HCT116 (cell line): ENCODE data around the gene CRIM1. TPM values are rescaled to one million over a fixed set of nuclear protein-coding genes. Genes with fewer than 3 reads are reported as not detected.

Experiments used
- ATAC-seq: fragments of 200-7000 bp; cut with Tn5 transposase; 2 replicates; pipeline ENCODE4 v1.9.1; 2020; ENCODE audit warnings: mild to moderate bottlenecking, moderate library complexity
- BruUV-seq: library from RNA; stranded (reverse); fragments of 400-500 nt; replicated peaks from 2 replicates; lab custom pipeline; 2021; lab: Mats Ljungman, UMichigan
- CTCF ChIA-PET: fragments of 300-600 bp; sonication (Branson Sonifier 250); formaldehyde crosslinking; loops from one replicate; lab custom pipeline; 2021; ENCODE audit warnings: antibody characterized with exemption; lab: Charles Lee
- POLR2A ChIA-PET: fragments of 300-600, 350-600 bp; sonication (Branson Sonifier 250); formaldehyde crosslinking; loops from one replicate; lab custom pipeline; 2021; ENCODE audit warnings: antibody characterized with exemption; lab: Charles Lee
- RAD21 ChIA-PET, 2 experiments: fragments of 300-600 bp; sonication (Branson Sonifier 250); formaldehyde crosslinking; loops; one replicate each; lab custom pipeline; 2023; ENCODE audit warnings: low total read pairs in 2 of 2; ENCODE audit not compliant: uncharacterized antibody in 2 of 2, unreplicated experiment in 2 of 2, low non-redundant PET in 1 of 2; lab: Charles Lee
- DNase-seq: peaks from one replicate; pipeline ENCODE4 v3.0.0-alpha.2; 2010; ENCODE audit warnings: low read depth, low spot score
- H2AFZ ChIP-seq: fragments of 200-600 bp; shearing (Covaris generic), sonication (generic); 2 replicates; pipeline ENCODE4 v1.6.1; 2017; ENCODE audit warnings: low read depth, mixed run types, mixed read lengths, antibody characterized with exemption, low read length; ENCODE audit not compliant: poor library complexity, severe bottlenecking
- H3K27ac ChIP-seq: 2 replicates; pipeline ENCODE4 v1.5.1; 2012; ENCODE audit warnings: low read depth, low read length
- H3K27me3 ChIP-seq: fragments of 200-600 bp; sonication (generic); 2 replicates; pipeline ENCODE4 v1.6.1; 2016; ENCODE audit warnings: mixed run types, low read length, mixed read lengths; ENCODE audit not compliant: insufficient read depth
- H3K36me3 ChIP-seq, 2 experiments: fragments of 200-500 bp in 1 of 2; fragments of 200-600 bp in 1 of 2; sonication (Bioruptor generic) in 1 of 2; sonication (generic) in 1 of 2; 2 replicates each; pipeline versions ENCODE4 v1.5.1 to v1.6.1; 2014 to 2016; ENCODE audit warnings: low read length in 2 of 2, inconsistent platforms in 1 of 2, mixed read lengths in 1 of 2, mixed run types in 1 of 2; ENCODE audit not compliant: insufficient read depth in 2 of 2, control insufficient read depth in 1 of 2
- H3K4me1 ChIP-seq, 2 experiments: fragments of 200-600 bp in 1 of 2; sonication (generic) in 1 of 2; 2 replicates each; pipeline versions ENCODE4 v1.5.1 to v1.6.1; 2012 to 2017; ENCODE audit warnings: low read length in 2 of 2, inconsistent platforms in 1 of 2, mild to moderate bottlenecking in 1 of 2, mixed read lengths in 1 of 2, mixed run types in 1 of 2, moderate library complexity in 1 of 2; ENCODE audit not compliant: insufficient read depth in 2 of 2, control insufficient read depth in 1 of 2
- H3K4me2 ChIP-seq: fragments of 200-600 bp; sonication (generic); 2 replicates; pipeline ENCODE4 v1.6.1; 2017; ENCODE audit warnings: mixed run types, low read length, mixed read lengths
- H3K4me3 ChIP-seq, 2 experiments: fragments of 200-600 bp in 1 of 2; sonication (generic) in 1 of 2; replicated peaks in 1 of 2; 2 replicates each; pipeline ENCODE4 v1.5.1; 2011 to 2016; ENCODE audit warnings: low read length in 2 of 2, control low read depth in 1 of 2, low read depth in 1 of 2, mild to moderate bottlenecking in 1 of 2, mixed read lengths in 1 of 2, mixed run types in 1 of 2
- H3K79me2 ChIP-seq: fragments of 200-600 bp; sonication (generic); 2 replicates; pipeline ENCODE4 v1.6.1; 2017; ENCODE audit warnings: mild to moderate bottlenecking, mixed run types, low read length, moderate library complexity, mixed read lengths; ENCODE audit not compliant: insufficient read depth
- H3K9ac ChIP-seq: fragments of 200-600 bp; sonication (generic); 2 replicates; pipeline ENCODE4 v1.6.1; 2016; ENCODE audit warnings: low read length, mixed read lengths
- H3K9me2 ChIP-seq: fragments of 200-600 bp; sonication (generic), shearing (Covaris generic); 2 replicates; pipeline ENCODE4 v1.6.1; 2017; ENCODE audit warnings: mixed run types, mild to moderate bottlenecking, moderate library complexity; ENCODE audit not compliant: insufficient read depth
- H3K9me3 ChIP-seq, 2 experiments: fragments of 200-500 bp in 1 of 2; fragments of 200-600 bp in 1 of 2; sonication (Bioruptor generic) in 1 of 2; sonication (generic) in 1 of 2; 2 replicates each; pipeline ENCODE4 v1.6.1; 2014 to 2017; ENCODE audit warnings: low read length in 2 of 2, mixed read lengths in 2 of 2, inconsistent platforms in 1 of 2, low read depth in 1 of 2, mild to moderate bottlenecking in 1 of 2, mixed run types in 1 of 2, moderate library complexity in 1 of 2; ENCODE audit not compliant: control insufficient read depth in 1 of 2, insufficient read depth in 1 of 2
- H4K20me1 ChIP-seq: fragments of 200-600 bp; sonication (generic), shearing (Covaris generic); 2 replicates; pipeline ENCODE4 v1.6.1; 2017; ENCODE audit warnings: mixed run types, mild to moderate bottlenecking, moderate library complexity; ENCODE audit not compliant: insufficient read depth
- ATF3 ChIP-seq: IDR thresholded peaks from 2 replicates; pipeline ENCODE4 v1.6.1; 2012
- CBX3 ChIP-seq: IDR thresholded peaks from 2 replicates; pipeline ENCODE4 v1.6.1; 2012; ENCODE audit warnings: low read depth
- CEBPB ChIP-seq: IDR thresholded peaks from 2 replicates; pipeline ENCODE4 v1.6.1; 2012; ENCODE audit warnings: low read depth
- EGR1 ChIP-seq: IDR thresholded peaks from 2 replicates; pipeline ENCODE4 v1.6.1; 2012; ENCODE audit warnings: low read depth
- ELF1 ChIP-seq: IDR thresholded peaks from 2 replicates; pipeline ENCODE4 v1.6.1; 2012; ENCODE audit warnings: low read depth, borderline replicate concordance
- EZH2 ChIP-seq: fragments of 200-600 bp; sonication (generic); IDR thresholded peaks from 2 replicates; pipeline ENCODE4 v1.6.1; 2017; ENCODE audit warnings: antibody characterized with exemption, mixed run types
- EZH2phosphoT487 ChIP-seq: fragments of 200-600 bp; IDR thresholded peaks from 2 replicates; pipeline ENCODE4 v1.6.1; 2018; ENCODE audit warnings: antibody characterized with exemption, borderline replicate concordance
- FOSL1 ChIP-seq: IDR thresholded peaks from 2 replicates; pipeline ENCODE4 v1.6.1; 2012; ENCODE audit warnings: low read depth
- JUND ChIP-seq: IDR thresholded peaks from 2 replicates; pipeline ENCODE4 v1.6.1; 2012
- POLR2A ChIP-seq: IDR thresholded peaks from 2 replicates; pipeline ENCODE4 v1.7.0; 2011; ENCODE audit warnings: borderline replicate concordance; ENCODE audit not compliant: insufficient read depth, insufficient read length; ENCODE audit errors: extremely low read depth
- SIN3A ChIP-seq: IDR thresholded peaks from 2 replicates; pipeline ENCODE4 v1.6.1; 2012; ENCODE audit warnings: low read depth
- SP1 ChIP-seq: IDR thresholded peaks from 2 replicates; pipeline ENCODE4 v1.6.1; 2012; ENCODE audit warnings: low read depth
- SRF ChIP-seq: IDR thresholded peaks from 2 replicates; pipeline ENCODE4 v1.6.1; 2012; ENCODE audit warnings: low read depth
- YY1 ChIP-seq: IDR thresholded peaks from 2 replicates; pipeline ENCODE4 v1.6.1; 2011; ENCODE audit warnings: low read length, low read depth, moderate library complexity, mild to moderate bottlenecking; ENCODE audit not compliant: insufficient replicate concordance; ENCODE audit errors: extremely low read depth
- ZBTB33 ChIP-seq: IDR thresholded peaks from 2 replicates; pipeline ENCODE4 v1.6.1; 2011; ENCODE audit warnings: mild to moderate bottlenecking, low read length, moderate library complexity; ENCODE audit not compliant: insufficient replicate concordance; ENCODE audit errors: extremely low read depth
- ZFX ChIP-seq: fragments of 450-650 bp; IDR thresholded peaks from 2 replicates; pipeline ENCODE4 v1.6.1; 2017
- ZNF274 ChIP-seq: fragments of 200-500 bp; sonication (Bioruptor generic); IDR thresholded peaks from 2 replicates; pipeline ENCODE4 v1.6.1; 2014; ENCODE audit warnings: mild to moderate bottlenecking, low read depth, low read length, inconsistent platforms
- intact Hi-C: fragments of 100-400 bp; cut with micrococcal nuclease; formaldehyde crosslinking; loops from 2 replicates; pipeline ENCODE4 v1.10.0; 2022
- total RNA-seq: library from RNA; stranded (reverse); gene quantifications from one replicate; pipeline ENCODE4 v1.2.1, GENCODE V29; 2021; ENCODE audit not compliant: unreplicated experiment

The CRIM1 gene
- total RNA-seq, 1 experiment from 2014 or later: 27.2 TPM

GRCh38 chr2:36480636-36481035, 125.1 kb downstream of the CRIM1 start:
- no TSS peak for BruUV-seq
- DNase-seq: no peak
- TF ChIP-seq EZH2: no peak
- TF ChIP-seq CBX3: no peak
- TF ChIP-seq CEBPB: no peak
- no peak for TF ChIP-seq EZH2phosphoT487
- TF ChIP-seq ATF3: no peak
- no peak for TF ChIP-seq EGR1
- TF ChIP-seq YY1: no peak
- no peak for TF ChIP-seq SRF
- TF ChIP-seq ELF1: no peak
- TF ChIP-seq FOSL1: no peak
- no peak for TF ChIP-seq JUND
- TF ChIP-seq SIN3A: no peak
- TF ChIP-seq ZNF274: no peak
- TF ChIP-seq SP1: no peak
- TF ChIP-seq ZFX: no peak
- TF ChIP-seq ZBTB33: no peak
- no peak for TF ChIP-seq POLR2A
- no peak overlapping the region for H3K4me2 ChIP-seq
- ATAC-seq: no peak
- intact Hi-C loops: no loop called here
- peaks cover 10 to 35% of the 10 kb centered on the region in 2 experiments for H3K4me1 ChIP-seq
- no peak overlapping the region for H3K27ac ChIP-seq
- H3K4me3 ChIP-seq: no peak overlapping the region
- no peaks in the 10 kb centered on the region for H3K9me2 ChIP-seq
- no peaks in the 10 kb centered on the region for H4K20me1 ChIP-seq
- H3K79me2 ChIP-seq: no peaks in the 10 kb centered on the region
- no peak overlapping the region for H3K9ac ChIP-seq
- ChIA-PET POLR2A (no interaction called here), RAD21 (no interaction called here), CTCF (no interaction called here)
- H3K27me3 ChIP-seq: no peaks in the 10 kb centered on the region
- H3K36me3 ChIP-seq: peaks cover 0 to 21% of the 10 kb centered on the region in 2 experiments; a peak in 1 of 4 replicates
- H2AFZ ChIP-seq: no peak overlapping the region
- peaks cover 3 to 7% of the 10 kb centered on the region in 2 experiments; a peak in 3 of 4 replicates for H3K9me3 ChIP-seq
